Hematopoietic multipotent progenitor cell treated with erythropoietin and hydrocortisone succinate and interleukin-3 and kit ligand, for 17 days (in vitro differentiated cells): ENCODE measurements around the gene GABBR2.
A peak's percentile ranks its signal among the peaks of the same experiment; 100 is the strongest.

Experiments
- DNase-seq: peaks from one replicate; pipeline ENCODE4 v3.0.0-alpha.2; 2015; ENCODE audit warnings: low spot score

The GABBR2 gene

DNA sequence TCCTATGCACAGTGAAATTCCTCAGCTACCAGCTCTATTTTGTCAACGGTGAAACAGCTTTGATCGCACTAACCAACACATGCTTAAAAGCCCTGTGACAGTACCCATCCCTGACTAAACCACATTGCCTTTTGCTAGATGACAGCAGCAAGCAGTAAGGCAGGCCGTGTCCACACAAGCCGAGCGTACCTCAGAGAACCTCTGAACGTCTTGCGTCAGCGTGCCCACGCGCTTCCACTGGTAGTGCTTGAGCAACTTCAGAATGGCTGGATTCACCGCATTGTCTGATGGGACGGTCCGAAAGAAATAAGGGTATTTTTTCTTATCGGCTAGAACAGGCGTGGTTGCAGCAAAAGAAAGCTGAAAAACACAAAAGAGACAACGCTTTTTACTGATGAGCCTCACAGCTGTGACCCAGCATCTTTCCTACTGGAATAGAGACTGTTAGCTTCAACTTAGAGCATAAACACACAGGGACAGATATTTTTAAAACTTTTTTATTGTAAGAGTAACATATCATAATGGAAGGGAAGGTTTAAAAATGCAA is 167.0 kb downstream of the GABBR2 start:
- DNase-seq = no peak

DNA sequence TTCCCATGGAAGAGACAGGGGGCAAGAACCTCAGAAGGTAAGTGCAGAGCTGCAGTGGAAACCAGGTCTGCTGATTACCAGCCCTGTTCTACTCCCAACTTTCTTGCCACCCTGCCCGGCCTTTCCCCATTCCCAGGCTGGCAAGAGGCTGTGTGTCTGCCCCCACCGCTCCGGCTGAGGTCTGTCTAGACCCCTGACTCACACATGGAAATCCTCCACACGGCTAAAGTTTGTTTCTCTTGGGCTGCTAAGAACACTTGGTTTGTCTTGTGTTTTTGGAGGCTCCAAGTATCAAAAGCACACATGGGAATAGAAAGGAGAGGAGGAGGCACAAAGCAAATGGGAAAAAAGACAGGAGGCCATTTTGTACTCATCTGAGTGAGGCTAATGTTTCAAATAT is 168.3 kb downstream of the GABBR2 start:
- DNase-seq = no peak

DNA sequence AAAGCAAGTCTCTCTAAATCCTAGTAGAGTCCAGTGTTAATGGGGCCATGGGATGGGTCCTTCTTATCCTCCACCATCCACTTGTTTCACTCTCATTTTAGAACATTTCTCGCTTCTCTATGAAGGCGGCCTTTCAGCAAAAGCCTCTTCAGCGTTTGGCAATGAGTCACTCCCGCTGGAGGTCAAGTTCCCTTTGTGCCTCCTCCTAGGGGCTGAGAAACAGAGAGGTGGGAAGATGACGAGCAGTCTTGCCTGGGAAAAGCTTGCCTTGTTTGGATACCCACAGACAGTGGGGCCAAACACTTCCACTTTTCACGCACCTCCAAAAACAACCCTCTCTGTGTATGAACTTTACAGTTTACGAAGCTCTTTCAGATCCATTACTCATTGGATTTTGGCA is 168.8 kb downstream of the GABBR2 start:
- DNase-seq = no peak

DNA sequence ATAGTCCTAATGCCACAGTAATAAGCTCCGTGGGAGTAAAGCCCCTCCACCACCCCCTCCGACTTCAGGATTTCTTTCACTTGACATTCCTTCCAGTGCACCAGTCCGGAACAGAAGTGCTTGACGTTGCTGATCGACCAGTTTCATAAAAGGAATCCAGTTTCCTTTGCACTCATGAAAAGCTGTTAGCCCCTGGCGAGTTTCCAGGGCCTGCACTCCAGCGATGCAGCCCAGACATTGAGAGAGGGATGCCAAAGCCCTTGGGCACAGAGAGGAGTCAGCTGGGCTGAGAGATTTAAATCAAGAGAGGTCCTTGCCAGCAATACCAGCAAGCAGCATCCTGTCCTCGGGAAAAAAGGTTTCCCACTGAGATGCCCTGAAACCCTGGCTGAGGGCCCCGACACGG is 170.1 kb downstream of the GABBR2 start:
- no peak for DNase-seq

DNA sequence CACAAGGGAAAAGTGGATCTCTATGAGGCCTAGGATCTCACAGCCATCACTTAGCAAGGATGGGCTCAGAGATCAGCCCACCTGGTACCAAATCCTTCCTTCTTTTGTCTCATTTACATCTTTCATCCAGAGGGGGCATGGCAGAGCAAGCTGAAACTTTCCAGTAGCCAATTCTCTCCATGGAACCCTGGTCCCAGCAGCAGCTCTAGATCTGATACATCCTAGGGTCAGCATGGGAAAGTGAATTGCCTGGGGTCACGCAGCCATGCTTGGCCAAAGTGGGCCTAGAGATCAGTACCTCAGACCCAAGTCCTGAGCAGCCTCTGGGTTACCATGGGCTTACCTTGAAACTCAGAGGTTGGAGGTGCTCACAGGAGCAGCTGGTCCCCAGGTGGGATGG is 170.5 kb downstream of the GABBR2 start:
- DNase-seq = no peak

DNA sequence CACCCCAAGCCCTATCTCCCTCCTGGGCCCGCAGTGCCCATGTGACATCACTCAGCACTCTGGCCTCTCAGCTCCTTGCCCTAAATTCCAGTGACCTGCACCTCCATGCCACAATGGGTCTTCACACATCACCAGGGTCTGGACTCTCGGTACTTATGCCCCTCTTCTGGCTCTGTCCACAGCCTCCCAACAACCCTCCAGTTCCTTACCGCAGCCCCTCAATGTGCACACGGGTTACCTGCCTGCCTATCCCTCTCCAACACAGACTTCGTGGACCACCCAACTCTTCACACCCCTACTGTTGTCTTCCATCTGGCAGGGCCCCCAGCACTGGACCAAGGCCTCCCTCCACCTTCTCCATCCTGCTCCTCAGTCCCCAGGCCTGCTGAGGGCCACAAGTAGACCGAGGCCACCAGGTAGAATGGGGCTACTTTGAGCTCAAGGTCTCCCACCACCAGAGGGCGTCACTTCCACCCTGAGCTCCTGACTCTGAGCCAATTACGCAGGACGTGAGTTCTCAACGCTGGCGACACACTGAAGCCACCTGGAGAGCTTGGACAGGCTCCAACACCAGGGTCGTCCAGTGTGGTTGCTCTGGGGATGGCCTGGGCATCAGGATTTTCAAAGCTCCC is 172.1 kb downstream of the GABBR2 start:
- DNase-seq = peak; percentile 7

DNA sequence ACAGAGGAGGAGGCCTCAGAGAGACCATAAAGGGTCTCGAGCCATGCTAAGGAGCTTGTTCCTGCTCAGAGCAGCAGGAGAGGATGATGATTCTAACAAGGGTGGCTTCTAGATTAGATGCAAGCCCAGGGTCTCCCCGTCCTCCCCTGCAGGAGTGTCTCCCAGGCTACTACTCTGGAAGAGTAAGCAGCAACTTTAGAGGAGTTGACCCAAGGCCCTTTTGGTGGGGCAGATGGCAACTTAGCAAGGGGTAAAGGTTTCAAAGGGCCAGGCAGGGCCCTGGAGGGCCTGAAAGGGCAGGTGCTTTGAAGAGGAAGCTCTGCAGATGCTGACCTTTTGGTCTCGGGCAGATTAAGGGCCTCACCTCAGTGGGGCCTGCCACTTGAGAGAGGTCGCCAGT is 174.9 kb downstream of the GABBR2 start:
- DNase-seq = no peak

DNA sequence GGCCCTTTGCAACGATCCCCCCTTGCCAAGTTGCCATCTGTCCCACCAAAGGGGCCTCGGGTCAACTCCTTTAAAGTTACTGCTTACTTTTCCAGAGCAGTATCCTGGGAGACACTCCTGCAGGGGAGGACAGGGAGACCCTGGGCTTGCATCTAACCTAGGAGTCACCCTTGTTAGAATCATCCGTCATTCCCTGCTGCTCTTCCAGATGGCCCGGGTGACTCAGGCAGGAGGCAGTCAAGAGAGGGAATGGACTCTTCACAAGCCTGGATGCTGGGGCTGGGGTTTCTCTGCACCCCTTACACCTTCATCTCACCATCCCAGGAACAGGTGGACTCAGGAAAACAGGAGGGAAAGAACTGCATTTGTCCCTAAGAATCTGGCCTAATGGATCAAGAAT is 175.6 kb downstream of the GABBR2 start:
- no peak for DNase-seq

DNA sequence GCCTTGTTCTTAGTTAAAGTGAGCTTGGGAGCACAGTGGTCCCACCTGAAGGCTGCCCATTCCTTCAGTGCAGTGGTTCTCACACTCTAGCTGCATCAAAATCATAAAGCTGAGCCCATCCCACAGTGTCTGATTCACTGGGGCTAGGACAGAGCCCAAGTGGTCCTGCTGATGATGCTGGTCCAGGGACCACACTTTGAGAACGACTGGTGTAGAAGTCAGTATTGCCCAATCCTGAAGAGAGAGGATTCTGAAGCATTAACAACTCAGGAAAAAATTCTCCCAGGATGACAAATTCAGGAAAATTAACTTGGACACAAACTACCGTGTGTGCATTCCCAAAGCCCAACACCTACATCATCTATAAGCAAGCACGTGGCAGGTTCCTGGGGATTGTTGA is 176.2 kb downstream of the GABBR2 start:
- no peak for DNase-seq

DNA sequence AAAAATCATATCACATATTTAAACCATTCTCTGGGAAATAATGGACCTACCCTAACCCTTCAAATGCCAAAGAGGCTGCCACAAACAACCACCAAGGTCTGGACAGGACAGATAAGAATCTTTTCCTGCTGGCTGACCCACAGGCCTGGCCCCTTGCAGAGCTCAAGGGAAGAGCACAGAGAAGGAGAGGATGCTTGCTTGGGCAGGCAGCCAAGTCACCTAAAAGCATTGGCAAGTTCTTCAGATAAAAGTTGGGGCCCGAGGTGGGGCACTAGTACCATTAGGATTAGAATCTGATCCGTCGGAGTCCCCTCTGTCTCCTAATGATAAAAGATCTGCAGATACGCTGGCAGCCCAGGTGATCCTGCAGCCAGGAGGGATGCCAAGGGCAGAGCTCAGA is 176.6 kb downstream of the GABBR2 start:
- no peak for DNase-seq

DNA sequence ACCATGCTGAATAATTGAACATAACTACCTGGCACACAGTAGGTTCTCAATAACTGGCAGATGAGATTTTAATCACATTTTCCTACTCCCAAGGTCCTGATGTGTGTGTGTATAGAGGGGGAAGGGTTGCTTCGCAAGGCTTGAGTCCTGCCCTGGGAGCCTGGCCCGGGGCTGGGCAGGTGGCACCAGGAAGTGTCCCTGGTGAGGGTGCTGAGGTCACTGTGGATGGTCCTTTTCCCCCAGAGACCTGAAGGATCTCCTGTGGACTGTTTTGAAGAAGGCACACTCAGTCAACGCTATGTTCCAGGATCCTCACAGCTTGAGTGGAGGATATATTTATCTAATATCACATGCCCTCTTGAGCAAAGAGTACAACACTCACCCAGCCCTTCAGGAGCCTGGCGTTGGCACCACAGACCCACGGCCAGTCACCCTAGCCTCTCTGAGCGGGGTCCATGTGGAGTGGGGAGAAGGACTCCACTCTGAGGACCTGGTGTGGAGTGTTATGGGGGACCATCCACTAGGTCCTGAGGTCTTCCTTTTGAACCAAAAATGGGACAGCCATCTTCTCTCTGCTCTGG is 177.8 kb downstream of the GABBR2 start:
- no peak for DNase-seq

DNA sequence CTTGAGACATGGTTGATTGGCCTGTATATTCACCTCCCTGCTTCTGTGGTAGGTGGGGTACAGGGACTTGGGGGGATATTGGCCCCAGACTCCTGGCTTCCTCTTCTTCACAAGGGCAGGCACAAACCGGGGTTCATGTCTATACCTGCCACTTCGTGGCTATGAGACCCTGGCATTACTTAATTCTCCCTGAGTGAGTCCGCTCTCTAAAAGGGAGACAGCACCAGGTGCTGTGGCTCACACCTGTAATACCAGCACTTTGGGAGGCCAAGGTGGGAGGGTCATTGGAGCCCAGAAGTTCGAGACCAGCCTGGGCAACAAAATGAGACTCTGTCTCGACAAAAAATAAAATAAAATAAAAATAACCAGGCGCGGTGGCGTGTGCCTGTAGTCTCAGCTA is 178.5 kb downstream of the GABBR2 start:
- DNase-seq = no peak

DNA sequence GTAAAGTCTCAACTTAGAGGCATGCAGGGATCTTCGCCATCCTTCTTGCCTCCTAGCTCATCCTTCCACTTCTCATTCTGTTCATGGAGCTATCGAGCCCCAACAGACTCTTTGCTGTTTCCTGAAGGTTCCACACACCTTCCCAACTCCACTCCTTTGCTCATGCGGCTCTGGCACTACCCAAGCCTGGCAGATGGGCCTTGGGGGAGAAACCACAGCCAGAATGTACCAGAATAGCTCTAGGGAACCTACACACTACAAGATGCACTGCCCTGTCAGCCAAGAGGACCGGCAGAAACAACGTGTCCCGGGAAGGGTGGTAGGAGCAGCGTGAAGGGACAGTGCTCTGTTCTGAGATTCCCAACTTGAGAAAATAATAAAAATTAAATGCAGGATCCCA is 178.9 kb downstream of the GABBR2 start:
- no peak for DNase-seq

DNA sequence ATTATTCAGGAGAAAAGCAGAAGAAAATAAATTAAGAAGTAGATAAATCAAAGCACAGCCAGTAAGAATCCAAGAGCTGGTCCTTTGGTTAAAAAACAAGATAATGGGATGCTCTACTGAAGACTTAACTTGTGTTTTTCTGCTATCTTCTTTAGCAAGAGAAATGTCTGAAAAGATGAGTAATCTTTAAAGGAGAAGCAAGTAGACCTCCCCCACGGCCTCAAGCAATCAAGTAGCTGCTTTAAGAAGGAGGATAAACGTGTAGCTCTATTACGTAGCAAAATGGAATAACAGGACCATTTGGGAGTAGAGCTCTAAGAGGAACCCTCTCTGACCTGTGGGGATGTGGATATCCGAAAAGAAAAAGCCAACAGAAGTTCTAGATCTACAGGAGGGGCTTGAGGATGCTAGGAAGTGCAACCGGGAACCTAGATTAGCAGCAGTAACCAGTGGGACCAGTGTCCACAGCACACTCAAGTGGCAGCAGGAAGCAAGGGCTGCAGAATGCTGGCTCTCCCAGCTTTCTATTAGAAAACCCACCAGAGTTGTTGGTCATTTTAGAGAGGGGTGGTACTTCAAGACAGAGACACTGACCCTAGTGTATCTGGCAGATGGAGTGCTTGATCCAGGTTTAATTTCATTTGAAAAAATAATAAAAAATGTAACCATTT is 185.4 kb downstream of the GABBR2 start:
- no peak for DNase-seq

DNA sequence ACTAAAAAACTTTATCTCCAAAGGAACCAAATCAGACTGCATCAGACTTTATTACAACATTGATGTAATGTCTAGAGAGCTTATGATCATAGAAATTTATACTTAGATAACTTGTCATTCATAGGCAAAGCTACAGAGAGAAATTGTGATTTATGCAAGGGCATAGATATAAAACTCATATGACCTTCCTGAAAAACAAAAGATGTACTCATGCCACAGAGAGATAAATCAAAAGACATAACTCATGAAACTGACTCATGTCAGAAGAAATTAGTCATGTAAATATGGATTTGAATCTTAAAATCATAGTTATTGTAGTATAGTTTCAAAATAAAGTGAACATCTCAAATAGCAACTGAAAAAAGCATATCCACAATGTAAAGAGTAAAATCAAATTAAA is 186.2 kb downstream of the GABBR2 start:
- no peak for DNase-seq

DNA sequence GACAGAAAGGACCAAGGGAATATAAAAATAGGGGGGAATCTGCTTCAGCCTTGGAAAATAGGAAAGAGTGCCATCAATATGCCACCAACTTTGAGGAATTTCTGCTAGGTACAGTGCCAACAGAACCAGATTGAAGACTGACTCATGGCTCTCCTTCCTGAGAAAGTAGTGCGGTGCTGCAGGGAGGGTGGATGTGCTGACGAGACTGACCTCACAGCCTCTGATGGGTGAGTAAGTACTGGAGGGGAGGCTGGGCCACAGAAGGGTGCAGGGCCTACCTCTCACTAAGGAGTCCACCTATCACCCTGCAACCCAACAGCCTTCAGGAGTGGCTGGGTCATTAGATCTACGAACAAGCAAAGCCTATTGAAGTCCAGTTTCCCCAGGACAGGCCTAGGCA is 187.6 kb downstream of the GABBR2 start:
- DNase-seq = no peak

DNA sequence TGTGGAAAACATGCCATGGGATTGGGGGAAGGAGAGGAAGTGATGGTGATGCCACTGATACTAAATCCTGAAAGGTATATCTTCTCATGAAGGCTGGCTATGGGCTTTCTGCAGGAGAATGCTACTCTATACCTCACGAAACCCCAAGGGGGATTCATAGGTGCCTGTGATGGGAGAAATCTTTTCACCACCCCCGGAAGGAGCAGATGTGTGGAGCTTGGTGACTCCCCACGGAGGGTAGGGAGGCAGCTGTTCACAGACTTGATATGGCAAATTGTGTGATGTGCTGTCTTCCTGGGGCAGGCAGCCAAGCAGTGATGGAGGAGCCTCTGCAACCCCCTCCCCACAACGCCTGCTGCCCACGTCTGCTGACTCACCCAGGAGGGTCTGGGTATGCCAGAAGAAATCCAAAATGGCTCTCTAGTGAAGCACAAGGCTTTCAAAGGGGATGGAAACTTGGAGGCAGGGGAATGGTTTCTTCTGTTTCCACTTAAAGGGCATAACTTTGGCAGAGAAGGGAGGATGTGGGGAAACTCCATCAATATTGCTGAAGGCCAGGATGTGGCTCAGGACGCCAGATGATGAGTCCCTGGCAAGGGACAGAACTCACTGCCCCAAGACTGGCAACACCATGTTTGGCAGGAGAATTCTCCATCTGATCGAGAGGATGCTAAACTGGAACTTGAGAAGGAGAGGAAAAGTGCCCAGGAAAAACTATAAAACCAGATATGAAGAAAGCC is 188.3 kb downstream of the GABBR2 start:
- no peak for DNase-seq

DNA sequence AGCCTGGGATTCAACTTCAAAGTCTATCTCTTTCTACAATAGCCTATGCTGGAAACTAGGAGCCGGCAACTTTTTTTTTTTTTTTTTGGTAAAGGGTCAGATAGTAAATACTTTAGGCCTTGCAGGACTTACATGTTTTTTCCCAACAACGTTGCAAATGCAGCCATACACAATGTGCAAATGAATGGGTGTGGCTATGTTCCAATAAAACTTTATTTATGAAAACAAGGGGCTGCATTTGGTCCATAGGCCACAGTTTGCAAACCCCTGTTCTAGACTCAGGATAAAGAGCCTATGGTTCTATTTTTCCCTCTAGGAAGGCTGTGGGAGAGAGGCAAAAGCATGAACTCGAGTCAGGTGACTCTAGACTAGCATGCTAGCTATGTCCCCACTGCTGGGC is 189.1 kb downstream of the GABBR2 start:
- no peak for DNase-seq

DNA sequence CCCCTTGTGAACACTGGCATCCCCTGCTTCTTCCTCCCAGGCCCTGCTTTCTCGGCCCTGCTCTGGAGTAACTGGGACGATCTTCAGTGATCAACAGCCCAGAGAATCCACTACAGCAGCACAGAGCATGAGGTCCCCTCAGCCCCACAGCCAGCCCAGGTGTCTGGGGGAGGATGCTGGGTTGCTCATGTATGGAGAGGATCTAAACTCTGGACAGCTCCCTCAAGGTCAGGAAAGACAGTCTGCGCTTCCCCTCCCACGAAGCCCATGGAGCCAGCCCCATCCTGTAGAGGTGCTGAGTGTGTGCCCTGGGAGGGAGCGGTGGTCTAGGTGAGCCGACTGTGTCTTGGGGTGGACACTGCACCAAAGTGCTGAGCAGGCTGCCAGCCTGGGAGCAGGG is 190.2 kb downstream of the GABBR2 start:
- no peak for DNase-seq

DNA sequence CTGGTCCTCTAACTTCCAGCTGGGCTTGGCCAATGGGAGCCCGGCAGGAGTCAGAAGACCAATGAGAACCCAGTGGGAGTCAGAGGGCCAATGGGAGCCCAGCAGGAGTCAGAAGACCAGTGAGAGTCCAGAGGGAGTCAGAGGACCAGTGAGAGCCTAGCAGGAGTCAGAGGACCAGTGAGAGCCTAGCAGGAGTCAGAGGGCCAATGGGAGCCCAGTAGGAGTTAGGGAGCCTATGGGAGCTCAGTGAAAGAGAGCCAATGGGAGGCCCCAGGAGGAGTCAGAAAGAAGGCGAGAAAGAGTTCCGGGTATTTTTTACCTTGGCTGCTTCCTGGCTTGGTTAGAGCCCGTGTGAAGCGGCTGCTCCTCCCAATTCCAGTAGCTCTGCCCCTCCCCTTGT is 191.0 kb downstream of the GABBR2 start:
- no peak for DNase-seq

DNA sequence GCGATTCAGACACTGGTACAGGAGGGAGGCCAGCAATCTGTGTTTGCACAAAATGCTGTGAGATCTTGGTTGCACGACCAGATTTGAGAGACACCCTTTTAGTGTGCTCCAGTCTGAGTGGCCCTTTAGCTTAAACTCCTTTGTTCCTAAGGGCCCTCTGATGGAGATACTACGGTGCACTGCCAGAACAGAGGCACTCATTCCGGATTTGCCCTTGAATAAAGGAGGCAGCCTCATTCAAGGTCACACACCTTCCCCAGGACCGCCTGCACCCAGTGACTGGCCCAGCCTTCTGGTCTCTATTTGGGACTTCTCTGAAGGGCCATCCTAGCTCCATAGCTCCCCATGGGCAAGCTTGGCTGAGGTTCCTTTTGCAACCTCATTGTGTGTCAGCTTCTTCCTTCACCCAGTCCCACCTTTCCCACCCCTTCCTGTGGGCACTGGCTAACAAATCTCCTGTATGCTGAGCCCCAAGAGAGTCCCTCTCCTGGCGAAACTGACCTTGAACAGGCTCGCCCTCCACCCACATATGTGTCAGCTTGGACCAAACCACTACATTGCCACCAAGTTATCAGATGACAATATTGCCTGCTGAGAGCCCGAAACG is 191.7 kb downstream of the GABBR2 start:
- DNase-seq = no peak

DNA sequence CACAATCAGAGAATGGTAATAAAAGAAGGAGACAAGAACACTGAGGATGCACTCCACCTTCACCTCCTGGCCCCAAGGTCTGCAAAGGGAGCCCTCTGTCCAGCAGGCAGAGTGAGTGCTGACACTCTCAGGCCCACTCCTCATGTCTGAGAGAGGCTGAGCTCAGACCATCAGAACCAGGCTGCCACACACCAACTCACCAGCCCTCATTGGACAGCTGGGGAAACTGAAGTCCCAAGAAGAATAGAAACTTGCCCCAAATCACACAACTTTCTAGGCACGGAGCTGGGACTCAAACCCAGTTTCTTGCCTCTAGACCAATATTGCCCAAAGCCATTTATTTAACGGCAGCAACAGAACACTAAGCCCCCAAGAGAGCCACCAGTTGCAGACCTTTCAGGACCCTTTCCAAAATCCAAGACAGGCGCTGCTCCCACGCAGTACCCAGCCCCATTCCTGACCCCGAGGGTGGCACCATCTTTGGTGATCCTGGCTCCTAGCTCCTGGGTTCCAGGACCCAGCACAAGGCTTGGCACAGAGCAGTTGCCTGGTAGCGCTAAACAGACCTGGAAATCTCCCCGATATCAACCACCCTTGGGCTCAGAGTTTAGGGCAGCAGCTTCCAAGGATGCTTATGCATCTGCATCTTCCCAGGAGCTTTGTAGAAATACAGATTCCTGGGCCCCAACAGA is 192.4 kb downstream of the GABBR2 start:
- DNase-seq = no peak
